Dedifferentiated amniotic fluid mesenchymal stem cell (primary cell): ENCODE measurements around the gene MPL.
"Not testable (repeated sequence)": the region's sequence is repeated elsewhere in the genome, so short reads cannot be mapped to it uniquely, and the experiment has no call there.

Source experiments
- DNase-seq: peaks from one replicate; pipeline ENCODE4 v3.0.0-alpha.2; 2016; ENCODE audit errors: extremely low spot score

Gene MPL

DNA sequence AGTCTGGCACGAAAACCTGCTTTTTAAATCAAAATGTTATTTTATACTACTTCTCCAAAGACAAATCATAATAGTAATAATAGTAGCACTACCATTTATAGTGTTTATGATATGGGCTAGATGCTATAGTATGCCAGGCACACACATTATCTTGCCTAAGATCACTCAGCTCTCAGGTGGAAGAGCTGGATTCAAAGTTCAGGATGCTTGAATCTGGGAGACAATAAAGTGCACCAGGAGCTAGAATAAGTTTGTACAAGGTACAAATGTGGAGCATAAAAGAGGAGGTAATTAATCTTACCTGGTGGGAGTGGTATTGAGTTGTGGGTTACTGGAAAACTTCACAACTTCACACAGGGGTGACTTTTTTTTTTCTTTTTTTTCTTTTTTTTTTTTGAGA lies 40.2 kb downstream of the MPL start:
- DNase-seq: no peak

DNA sequence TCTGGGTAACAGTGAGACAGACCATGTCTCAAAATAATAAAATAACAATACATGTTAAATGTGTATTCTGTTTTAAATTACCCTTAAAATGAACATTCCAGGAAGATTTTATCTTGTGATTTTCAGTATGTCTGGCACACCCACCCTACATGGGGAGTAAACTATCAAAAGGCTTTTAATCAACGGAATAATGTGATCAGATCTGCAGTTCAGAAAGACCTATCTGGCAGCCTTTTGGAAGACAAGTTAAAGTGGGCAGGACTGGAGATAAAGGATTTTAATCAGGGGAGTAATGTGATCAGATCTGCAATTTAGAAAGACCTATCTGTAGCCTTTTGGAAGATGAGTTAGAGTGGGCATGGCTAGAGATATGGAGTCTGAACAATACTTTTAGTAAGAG lies 41.9 kb downstream of the MPL start:
- DNase-seq: no peak

DNA sequence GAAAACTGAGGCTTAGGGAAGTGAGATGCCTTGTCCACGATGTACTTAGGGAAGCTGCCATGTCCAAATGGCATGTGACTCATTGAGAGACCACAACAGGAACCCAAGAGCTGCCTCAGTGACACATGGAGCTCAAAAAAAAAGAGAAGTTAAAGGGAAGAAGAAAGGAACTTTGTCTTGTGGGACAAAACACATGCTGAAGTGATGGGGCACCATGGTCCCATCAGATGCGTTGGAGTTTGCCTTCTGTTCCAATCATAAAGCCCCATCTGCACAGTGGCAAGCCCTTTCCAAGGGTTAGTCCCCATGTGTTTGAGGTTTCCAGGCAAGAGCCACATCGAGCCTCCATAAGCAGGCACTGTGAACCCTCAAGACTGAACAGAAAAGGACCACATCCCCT lies 44.0 kb downstream of the MPL start:
- DNase-seq: no peak

DNA sequence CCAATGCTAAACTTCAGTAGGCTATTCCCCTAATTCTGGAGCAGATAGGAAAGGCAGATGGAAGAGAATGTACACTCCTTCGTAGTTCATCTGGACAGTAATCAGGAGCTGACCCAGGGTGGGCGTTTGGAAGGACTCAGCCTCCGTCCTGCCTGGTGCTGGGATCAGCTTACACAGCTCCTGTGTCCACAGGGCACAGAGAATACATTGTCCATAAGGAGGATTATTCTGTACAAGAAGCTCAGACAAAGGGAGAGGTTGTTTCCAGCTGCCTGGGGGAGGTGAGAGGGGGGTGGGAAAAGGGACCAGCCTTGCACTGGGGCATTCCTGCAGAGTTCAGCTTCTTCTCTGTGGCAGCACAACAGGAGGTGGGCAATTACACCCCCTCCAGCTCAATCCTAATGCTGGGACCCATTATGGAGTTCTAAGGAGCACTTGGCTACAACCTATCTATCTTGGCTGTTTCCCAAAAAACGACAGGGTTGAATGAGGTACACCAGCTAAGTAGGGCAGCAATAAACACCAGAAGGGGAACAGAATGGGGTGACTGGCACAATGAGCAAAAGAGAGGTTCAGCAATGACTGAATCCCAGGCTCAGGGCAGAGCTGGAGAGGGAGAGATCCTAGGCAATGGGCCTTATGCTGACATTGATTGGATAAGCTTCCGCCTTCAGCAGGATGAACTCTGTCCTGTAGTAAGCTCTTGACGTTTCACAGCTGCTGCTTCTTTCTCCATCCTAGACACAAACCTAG lies 44.6 kb downstream of the MPL start:
- no peak for DNase-seq

DNA sequence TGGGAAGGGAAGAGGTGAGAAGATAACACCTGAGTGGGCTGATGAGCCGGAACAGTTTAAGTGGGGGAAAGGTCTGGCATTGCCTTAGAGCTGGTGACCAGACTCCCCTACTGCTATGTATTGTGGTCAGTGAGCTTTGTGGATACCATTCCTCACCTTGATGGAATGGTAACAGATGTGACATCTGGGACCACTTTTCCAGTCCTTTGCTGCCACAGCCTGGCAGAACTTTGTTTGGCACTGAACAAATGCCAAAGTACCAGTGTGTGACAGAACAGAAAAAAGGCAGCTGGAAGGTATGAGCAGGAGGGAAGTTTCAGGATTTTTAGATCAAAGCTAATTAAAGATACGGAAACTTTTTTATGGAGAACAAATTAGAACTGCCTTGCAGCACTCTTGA lies 45.8 kb downstream of the MPL start:
- DNase-seq: no peak

DNA sequence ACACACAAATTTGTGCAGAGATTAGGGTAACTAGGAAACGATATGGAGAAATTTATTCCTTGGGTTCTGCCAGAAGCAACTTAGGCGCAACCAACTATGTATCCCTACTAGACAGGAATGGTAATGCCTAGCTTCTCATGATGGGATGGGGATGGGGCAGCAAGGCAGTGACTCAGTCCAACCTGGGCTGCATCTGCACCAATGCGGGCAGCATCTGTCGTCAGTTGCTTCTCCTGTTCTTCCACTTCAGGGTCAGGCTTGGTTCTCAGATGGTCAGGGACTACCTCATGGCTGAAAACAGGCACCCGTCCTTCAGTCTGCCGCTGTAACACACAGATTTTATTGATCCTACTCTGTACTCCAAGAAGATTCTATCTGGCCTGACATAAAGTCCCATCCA lies 49.1 kb downstream of the MPL start:
- no peak for DNase-seq

DNA sequence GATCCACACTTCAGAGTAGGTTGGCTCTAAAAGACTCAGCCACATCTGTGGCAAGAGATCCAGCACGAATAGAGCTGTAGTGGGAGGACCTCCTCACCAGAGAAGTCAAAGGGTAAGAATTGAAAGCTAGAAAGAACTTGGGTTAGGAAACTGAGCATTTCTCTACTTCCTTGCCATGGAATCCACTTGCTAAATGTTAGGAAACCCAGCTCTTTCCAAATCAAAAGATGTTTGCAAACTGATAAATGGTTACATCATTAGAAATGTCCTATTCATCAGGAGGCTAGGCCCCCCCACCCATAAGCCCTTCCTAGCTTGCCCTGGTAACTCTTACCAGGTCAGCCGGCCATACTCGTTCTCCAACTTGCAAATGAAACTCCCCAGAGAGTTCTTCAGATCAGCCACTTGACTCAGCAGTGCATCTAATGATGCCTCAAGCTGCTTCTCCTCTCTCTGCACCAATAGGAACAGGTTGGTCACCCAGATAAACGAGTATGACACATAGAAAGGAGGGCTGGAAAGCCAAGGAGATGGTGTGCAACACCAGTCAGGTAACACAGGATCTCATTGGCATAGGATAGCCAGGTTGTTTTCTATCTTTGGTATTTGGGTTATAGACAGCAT lies 50.5 kb downstream of the MPL start:
- no peak for DNase-seq

DNA sequence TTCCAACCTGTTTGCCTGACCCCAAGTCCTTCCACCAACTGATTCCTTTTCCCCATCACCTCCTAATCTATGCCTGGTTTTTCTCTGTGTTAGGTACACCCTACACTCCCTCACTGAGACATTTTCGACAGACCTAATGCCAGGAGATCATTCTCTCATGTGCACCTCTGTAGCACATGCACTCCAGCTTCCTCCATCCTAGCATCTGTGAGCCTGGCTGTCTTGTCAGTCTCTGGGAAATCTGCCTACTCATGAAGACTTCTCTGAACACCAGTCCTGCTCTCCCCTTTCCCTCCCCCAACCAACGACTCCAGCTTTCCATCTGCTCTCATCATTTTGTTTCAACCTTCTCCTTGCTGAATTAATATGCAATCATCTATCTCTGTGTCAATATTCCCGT lies 51.0 kb downstream of the MPL start:
- no peak for DNase-seq

DNA sequence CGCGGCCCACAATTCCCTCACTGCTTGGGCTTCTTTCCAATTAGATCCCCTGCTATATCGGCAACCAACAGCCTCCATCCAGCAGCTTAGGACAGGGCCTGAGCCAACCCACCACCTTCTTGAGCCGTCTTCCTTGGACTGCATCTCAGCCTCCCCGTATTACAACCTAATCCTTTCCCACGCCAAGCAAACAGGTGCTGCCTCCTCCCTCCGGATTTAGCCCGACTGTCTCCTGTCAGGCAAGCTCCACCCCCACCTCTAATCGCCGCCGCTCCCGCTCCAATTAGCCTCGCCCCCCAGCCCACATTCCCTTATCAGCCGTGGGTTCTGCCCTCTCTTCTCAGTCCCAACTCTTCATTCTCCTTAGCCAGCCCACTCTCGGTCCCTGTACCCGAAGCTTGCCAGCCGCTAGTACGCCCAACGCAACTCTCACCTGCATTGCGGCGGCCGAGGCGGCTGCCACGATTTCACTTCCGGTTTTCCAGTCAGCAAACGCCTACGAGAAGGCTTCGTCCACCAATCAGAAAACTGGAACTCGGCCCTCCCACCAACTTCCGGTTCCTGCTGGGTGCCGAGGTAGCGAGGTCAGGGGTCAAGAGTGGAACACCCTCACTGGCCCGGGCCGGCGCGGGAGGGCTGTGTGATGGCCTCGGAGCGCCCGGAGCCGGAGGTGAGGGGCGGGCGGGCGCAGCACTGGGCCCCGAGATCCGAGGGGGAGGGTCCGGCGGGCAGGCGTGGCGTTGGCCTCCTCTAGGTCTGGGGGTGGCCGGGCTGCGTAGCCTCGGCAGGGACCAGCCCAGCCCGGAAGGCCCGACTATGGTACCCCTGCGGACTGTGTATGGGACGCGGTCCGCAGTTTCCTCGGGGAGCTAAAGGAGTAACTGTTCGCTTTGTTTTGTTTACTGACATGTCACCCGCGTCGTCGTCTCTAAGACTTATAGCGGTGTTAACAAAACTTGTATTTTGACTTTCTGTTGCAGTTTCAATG lies 52.0 kb downstream of the MPL start, which contains the start of the genes MED8 and SZT2:
Gene MED8 (minus strand): TSS at position 475 of the 988 bp plus-strand sequence. CDS start 36 bp downstream, at position 439.
Gene SZT2 (plus strand): TSS at position 574 of the 988 bp plus-strand sequence. CDS start 70 bp downstream, at position 644.
- peak; percentile 91 for DNase-seq

DNA sequence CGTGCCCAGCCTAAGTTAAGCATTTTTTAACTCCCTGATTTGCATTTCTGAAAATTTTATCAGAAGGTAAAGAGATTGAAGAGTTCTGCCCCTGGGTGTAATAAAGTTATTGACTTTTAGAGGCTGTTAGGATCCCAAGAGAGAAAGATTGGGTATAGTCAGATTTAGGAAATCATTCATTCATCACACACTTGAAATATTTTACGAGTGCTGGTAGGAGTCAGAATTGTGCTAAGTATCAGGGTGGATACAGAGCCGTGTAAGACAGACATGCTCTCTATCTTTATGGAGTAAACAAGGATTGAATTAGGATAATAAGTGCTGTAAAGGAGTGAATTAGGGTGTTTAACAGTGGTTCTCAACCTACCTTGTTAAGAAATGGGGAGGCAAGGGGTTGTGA lies 55.1 kb downstream of the MPL start:
- no peak for DNase-seq

DNA sequence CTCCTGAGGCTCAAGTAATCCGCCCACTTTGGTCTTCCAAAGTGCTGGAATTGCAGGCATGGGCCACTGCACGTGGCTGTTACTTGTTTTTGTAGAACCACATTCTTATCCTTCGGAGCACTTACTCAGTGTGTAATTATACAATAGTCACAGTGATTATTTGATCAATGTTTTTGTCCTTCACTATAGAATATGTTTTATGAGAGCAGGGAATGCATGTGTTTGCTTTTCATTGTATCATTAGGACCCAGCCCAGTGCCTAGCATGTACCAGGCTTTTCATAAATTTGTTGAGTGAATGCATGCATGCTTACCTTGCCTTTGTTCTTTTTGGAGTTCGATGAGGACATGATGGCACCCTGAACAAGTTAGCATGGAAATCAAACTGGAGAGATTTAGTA lies 57.9 kb downstream of the MPL start:
- no peak for DNase-seq

DNA sequence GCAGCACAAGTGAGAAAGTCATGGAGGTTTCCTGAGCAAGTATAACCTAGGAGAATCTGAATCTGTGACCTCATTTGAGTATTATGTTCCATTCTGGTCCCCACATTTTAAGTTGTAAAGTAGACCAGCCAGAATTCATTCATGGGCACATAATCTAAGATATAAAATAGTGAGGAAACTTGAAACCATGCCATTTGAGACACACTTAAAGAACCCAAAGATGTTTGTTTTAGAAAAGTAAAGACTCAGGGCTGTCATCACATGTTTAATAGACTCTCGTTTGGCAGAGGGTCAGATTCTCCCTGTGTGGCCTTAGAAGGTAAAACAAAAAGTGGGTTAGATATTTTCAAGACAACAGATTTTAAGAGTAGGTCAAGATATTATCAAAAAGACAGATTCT lies 58.4 kb downstream of the MPL start:
- DNase-seq: no peak

DNA sequence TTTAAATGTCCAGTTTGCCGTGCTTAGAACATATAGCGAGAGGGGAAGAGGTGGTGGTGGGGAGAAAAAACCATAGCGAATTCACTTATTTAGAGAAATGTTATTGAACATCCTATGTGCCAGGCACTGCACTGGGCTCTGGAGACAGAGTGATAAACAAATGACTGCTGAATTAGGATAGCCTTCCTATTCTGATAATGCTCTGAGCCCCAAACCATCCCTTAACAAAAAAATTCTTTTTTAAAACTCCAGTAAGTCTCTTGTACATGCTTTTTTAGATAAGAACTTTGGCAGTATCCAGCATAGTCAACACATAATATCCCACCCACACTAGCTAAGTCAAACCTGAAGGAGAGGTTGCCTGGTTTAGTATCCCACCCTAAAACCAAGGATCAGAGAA lies 60.6 kb downstream of the MPL start:
- no peak for DNase-seq

DNA sequence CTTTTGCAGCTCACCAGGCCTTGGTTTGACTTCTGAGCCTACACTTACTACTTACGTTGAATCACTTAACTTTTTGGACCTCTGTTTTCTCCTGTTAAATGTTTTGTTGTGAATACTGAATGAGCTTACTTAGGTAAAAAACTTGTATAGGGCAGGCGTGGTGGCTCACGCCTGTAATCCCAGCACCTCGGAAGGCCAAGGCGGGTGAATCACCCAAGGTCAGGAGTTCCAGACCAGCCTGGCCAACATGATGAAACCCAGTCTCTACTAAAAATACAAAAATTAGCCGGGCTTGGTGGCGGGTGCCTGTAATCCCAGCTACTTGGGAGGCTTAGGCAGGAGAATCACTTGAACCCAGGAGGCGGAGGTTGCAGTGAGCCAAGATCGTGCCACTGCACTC lies 62.8 kb downstream of the MPL start:
- not testable (repeated sequence) for DNase-seq

DNA sequence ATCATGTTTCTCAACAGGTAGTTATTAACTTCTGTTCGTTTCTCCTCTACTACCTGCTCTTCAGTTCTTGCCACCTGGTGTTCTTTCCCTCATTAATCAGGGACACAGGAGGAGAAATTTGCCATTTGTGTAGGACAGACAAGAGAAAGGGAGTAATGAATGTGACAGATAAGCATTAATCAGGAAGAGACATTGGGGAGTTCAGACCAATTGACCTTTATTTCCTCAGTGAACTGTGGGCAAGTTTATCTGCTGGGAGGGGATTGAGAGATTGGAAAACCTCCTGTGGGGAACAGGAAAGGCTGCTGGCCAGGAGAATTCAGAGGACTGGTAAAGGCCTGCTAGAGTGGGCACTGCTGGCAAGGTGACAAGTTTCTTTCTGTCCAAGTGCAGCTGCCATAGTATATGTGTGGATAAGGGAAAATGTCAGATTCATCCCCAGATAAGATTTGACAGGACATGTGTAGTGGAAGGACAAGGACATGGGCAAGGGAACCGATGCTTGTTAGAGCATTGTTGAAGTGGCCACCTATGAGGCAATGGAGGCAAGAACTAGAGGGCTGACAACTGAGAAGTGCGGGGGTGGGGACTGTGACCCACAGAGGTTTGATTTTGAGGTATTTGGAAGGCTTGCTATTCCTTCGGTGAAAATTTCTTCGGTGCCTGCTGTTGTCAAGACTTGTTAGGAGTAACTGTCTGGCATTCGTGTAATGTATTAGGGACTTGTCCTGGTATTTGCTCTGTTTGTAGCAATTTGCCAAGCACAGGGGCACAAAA lies 64.7 kb downstream of the MPL start:
- DNase-seq: no peak
